Activated CD8-positive, alpha-beta memory T cell treated with anti-CD3 and anti-CD28 coated beads for 36 hours (primary cell): Measurements from ENCODE around the gene SERPINB6. TPM values are rescaled to one million over a fixed set of nuclear protein-coding genes. Genes with fewer than 3 reads are reported as not detected.
"Not testable (repeated sequence)": the region's sequence is repeated elsewhere in the genome, so short reads cannot be mapped to it uniquely, and the experiment has no call there.

Source experiments
- CTCF ChIA-PET: fragments of 350-600 bp; sonication (Branson Sonifier 250); formaldehyde crosslinking; loops from one replicate; lab custom pipeline; 2021; ENCODE audit warnings: antibody characterized with exemption; lab: Charles Lee
- POLR2A ChIA-PET: fragments of 350-600 bp; sonication (Branson Sonifier 250); formaldehyde crosslinking; loops from one replicate; lab custom pipeline; 2021; ENCODE audit warnings: antibody characterized with exemption; lab: Charles Lee
- total RNA-seq, 2 experiments: library from RNA; stranded (reverse); gene quantifications; one replicate each; pipeline ENCODE4 v1.2.3, GENCODE V29; 2021

SERPINB6 gene
- total RNA-seq, 2 experiments from 2014 or later, result 72.1 to 72.8 TPM

DNA sequence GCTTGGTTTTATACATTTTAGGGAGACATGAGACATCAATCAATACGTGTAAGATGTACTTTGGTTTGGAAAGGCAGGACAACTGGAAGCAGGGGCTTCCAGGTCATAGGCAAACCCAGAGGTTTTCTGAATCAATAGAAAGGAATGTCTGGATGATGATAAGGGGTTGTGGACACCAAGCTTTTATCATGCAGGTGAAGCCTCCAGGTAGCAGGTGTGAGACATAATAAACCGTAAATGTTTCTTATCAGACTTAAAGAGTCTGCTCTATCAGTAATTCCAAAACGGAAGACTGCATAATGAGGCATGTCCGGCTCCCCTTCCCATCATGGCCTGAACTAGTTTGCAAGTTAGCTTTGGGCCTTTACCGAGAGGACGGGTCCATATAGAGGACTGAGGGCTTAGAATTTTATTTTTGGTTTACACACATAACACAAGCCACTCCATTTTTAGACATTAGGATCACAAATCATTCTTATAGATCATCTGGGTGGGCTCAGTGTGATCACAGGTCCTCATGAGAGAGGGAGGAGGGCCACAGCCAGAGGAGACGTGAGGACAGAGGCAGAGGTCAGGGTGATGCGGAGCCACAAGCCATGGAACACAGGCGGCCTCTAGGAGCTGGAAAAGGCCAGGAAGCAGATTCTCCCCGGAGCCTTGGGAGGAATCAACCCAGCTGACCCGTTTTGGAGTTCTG is 57.6 kb downstream of the SERPINB6 start:
- POLR2A ChIA-PET, result interaction anchor here (0.7 kb wide), 1 partner anchor 56 kb away, joined by 9 read pairs; no protein-coding TSS in a partner anchor
- CTCF ChIA-PET, result interaction anchor here (0.8 to 1.3 kb wide), 3 partner anchors 19 to 74 kb away, joined by 3 to 4 read pairs (median 3); no protein-coding TSS in a partner anchor

GRCh38 chr6:2911171-2911570 is 60.2 kb downstream of the SERPINB6 start:
- CTCF ChIA-PET, result interaction anchor here (0.9 to 1.6 kb wide), 7 partner anchors 12 to 120 kb away, joined by 3 to 11 read pairs (median 7); no protein-coding TSS in a partner anchor
- POLR2A ChIA-PET, result interaction anchor here (0.6 kb wide), 1 partner anchor 159 kb away, joined by 3 read pairs; no protein-coding TSS in a partner anchor

DNA sequence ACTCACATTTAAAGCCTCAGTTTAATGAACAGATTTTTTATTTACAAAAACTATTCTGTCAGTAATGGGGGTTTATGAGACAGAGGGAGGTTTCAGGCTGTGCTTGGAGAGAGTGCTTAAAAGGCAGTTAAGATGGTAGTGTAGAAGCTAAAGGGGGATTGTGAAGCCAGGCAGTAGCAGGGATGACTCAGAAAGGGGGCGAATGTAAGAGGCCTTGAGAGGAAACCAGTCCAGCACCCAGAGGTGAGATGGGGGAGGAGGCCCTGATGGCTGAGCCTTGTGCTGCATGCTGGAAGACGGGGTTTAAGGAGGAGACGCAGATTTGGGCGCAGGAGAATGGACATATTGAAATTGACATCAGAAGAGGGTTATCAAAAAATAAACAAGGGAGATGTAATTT is 61.6 kb downstream of the SERPINB6 start:
- CTCF ChIA-PET, result interaction anchor here (1.0 kb wide), 1 partner anchor 58 kb away, joined by 4 read pairs; no protein-coding TSS in a partner anchor

GRCh38 chr6:2909051-2909606 is 62.2 kb downstream of the SERPINB6 start:
- CTCF ChIA-PET, result interaction anchor here (1.0 kb wide), 1 partner anchor 58 kb away, joined by 4 read pairs; no protein-coding TSS in a partner anchor

More for the DNA sequence above, 61.6 kb downstream of the SERPINB6 start:
- POLR2A ChIA-PET, result interaction anchor here (0.9 kb wide), 1 partner anchor 27 kb away, joined by 9 read pairs; no protein-coding TSS in a partner anchor

GRCh38 chr6:2908516-2908915 is 62.9 kb downstream of the SERPINB6 start:
- CTCF ChIA-PET, POLR2A ChIA-PET: not testable (repeated sequence)

More at GRCh38 chr6:2909051-2909606, 62.2 kb downstream of the SERPINB6 start:
- POLR2A ChIA-PET, result interaction anchor here (0.9 kb wide), 1 partner anchor 28 kb away, joined by 9 read pairs; no protein-coding TSS in a partner anchor

- POLR2A ChIA-PET, result interaction anchor here (0.6 to 1.6 kb wide), 5 partner anchors 15 to 62 kb away, joined by 3 to 8 read pairs (median 3); partner anchors contain the start of gene SERPINB1
- CTCF ChIA-PET, result interaction anchor here (0.6 to 1.7 kb wide), 3 partner anchors 53 to 61 kb away, joined by 3 to 6 read pairs (median 4); no protein-coding TSS in a partner anchor
These were observed 67.8 kb downstream of the SERPINB6 start for GRCh38 chr6:2903411-2904185.

- ChIA-PET CTCF (interaction anchor here (0.6 to 2.6 kb wide), 7 partner anchors 24 to 60 kb away, joined by 3 to 11 read pairs (median 4); partner anchors contain the start of gene SERPINB1), POLR2A (interaction anchor here (0.8 to 1.6 kb wide), 8 partner anchors 26 to 86 kb away, joined by 3 to 8 read pairs (median 4); partner anchors contain the start of gene SERPINB1)
These were observed 69.5 kb downstream of the SERPINB6 start for GRCh38 chr6:2901645-2902502.

DNA sequence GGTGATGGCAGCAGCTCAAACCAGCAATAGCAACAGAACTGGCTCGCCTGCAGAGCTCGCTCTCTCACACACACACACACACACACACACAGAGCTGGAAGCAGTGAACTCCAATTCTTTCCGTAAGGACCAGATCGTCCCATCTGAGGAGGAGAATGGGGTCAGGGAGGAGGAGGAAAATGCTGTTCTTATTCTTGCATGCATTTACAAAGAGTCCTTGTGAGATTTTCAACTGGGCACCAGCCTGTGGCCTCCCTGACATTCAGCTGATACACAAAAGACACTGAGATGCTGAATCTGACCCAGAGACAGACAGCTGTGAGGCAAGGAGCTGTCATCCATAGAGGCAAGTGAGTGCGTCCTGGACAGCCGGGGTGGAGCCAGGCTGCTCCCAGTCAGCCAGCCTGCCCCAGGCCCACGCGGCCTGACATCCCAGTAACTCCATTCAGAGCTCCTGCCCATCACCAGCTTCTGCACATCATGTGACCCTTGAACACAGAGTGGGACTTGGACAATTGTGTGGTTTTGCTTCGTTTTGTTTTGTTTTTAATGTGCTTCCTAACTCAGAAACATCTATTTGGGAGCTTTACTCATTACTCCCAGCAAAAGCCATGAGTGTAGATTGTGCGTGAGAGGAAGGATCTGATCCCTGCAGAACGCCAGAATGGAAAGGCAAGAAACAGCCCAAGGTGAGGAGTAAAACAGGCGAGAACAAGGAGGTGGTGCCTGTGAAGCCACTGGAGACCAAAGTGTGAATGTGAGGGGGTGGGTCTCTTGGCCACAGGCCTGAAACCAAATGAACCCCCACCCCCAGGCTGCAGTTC is 70.3 kb downstream of the SERPINB6 start:
- POLR2A ChIA-PET, result interaction anchor here (0.6 to 2.1 kb wide), 8 partner anchors 25 to 60 kb away, joined by 3 to 12 read pairs (median 4); partner anchors contain the start of gene SERPINB1
- CTCF ChIA-PET, result interaction anchor here (0.6 to 2.6 kb wide), 6 partner anchors 23 to 59 kb away, joined by 3 to 11 read pairs (median 5); partner anchors contain the start of gene SERPINB1

DNA sequence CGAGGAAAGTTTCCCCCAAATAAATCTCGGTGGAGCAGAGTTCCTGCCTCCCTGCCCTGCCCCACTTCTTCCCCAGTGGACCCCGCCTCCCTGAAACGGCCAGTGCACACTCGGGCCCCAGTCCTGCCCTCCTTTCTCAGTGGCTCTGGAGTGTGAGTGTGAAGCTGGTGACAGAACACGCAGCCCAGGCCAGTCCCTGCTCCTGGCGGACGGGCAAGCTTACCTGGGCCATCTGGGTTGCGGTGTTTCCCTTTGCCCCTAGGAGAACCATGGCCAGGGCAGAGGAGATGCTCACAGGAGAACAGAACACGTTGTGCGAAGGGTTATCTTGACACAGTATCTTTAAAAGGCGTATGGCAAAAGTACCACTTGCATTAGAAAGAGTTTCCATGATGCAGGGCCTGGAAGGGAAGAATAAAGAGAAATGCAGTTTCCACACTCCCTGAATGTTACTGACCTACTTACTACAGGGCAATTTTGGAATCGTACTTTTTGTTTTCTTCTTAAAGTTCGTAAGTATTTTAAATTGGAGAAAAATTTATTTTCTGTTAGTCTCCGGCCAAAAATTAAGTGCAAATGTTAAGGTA is 71.1 kb downstream of the SERPINB6 start:
- POLR2A ChIA-PET, result interaction anchor here (0.9 to 2.1 kb wide), 8 partner anchors 24 to 59 kb away, joined by 3 to 12 read pairs (median 4); partner anchors contain the start of gene SERPINB1

GRCh38 chr6:2899596-2899995 is 71.8 kb downstream of the SERPINB6 start:
- ChIA-PET POLR2A (interaction anchor here (0.5 to 2.1 kb wide), 9 partner anchors 22 to 58 kb away, joined by 3 to 12 read pairs (median 6); partner anchors contain the start of gene SERPINB1), CTCF (interaction anchor here (1.0 to 2.6 kb wide), 10 partner anchors 12 to 53 kb away, joined by 3 to 11 read pairs (median 3); no protein-coding TSS in a partner anchor)

More for the DNA sequence above, 71.1 kb downstream of the SERPINB6 start:
- CTCF ChIA-PET, result interaction anchor here (1.0 to 2.6 kb wide), 10 partner anchors 11 to 59 kb away, joined by 3 to 11 read pairs (median 4); partner anchors contain the start of gene SERPINB1

Other genes with a start within 250 kb of the SERPINB6 start
- under 1 TPM; 0.15 to 0.25 TPM for gene MYLK4, start 220.6 kb downstream of the SERPINB6 start, total RNA-seq
- 10 to 100 TPM; 57.8 to 60.4 TPM for gene WRNIP1, start 206.2 kb downstream of the SERPINB6 start, total RNA-seq
- gene SERPINB1, start 129.7 kb downstream of the SERPINB6 start, total RNA-seq, result 10 to 100 TPM; 51.1 to 55.3 TPM
- gene SERPINB9, start 68.3 kb downstream of the SERPINB6 start, total RNA-seq, result 10 to 100 TPM; 64.6 to 64.9 TPM
- gene NQO2, start 28.3 kb upstream of the SERPINB6 start, total RNA-seq, result 10 to 100 TPM; 14.4 to 14.5 TPM
- 10 to 100 TPM; 16.8 to 17.0 TPM for gene RIPK1, start 96.9 kb upstream of the SERPINB6 start, total RNA-seq
- gene BPHL, start 147.1 kb upstream of the SERPINB6 start, total RNA-seq, result 10 to 100 TPM in 1 of 2 experiments, 1 to 10 TPM in 1; 9.2 to 12.3 TPM
- gene TUBB2A, start 186.0 kb upstream of the SERPINB6 start, total RNA-seq, result 1 to 10 TPM; 1.8 to 2.1 TPM